MM.1S (cell line): ENCODE data around the gene TRMT44.

Experiments used
- DNase-seq: peaks from one replicate; pipeline ENCODE4 v3.0.0-alpha.2; 2015
- H2AFZ ChIP-seq: fragments of 300-600 bp; sonication (generic); 2 replicates; pipeline ENCODE4 v1.6.0; 2016; ENCODE audit warnings: antibody characterized with exemption, low read length
- H3F3A ChIP-seq: fragments of 300-600 bp; sonication (generic); 2 replicates; pipeline ENCODE4 v1.6.1; 2016; ENCODE audit warnings: mild to moderate bottlenecking, antibody characterized with exemption, low read length, moderate library complexity, mixed read lengths; ENCODE audit not compliant: insufficient read depth
- H3K27ac ChIP-seq: fragments of 300-600 bp; sonication (generic); 2 replicates; pipeline ENCODE4 v1.5.1; 2016; ENCODE audit warnings: mild to moderate bottlenecking, low read length
- H3K27me3 ChIP-seq: fragments of 300-600 bp; sonication (generic); replicated peaks from 2 replicates; pipeline ENCODE4 v1.6.0; 2016; ENCODE audit warnings: low read length; ENCODE audit not compliant: insufficient read depth
- H3K36me3 ChIP-seq: fragments of 300-600 bp; sonication (generic); replicated peaks from 2 replicates; pipeline ENCODE4 v1.6.1; 2016; ENCODE audit warnings: mild to moderate bottlenecking, low read length, mixed read lengths; ENCODE audit not compliant: insufficient read depth
- H3K4me1 ChIP-seq: fragments of 300-600 bp; sonication (generic); 2 replicates; pipeline ENCODE4 v1.6.1; 2016; ENCODE audit warnings: low read length, mixed read lengths
- H3K4me2 ChIP-seq: fragments of 300-600 bp; sonication (generic); 2 replicates; pipeline ENCODE4 v1.6.0; 2016; ENCODE audit warnings: low read depth, low read length
- H3K4me3 ChIP-seq: fragments of 300-600 bp; sonication (generic); 2 replicates; pipeline ENCODE4 v1.5.1; 2016; ENCODE audit warnings: low read length, mixed read lengths
- H3K79me2 ChIP-seq: fragments of 300-600 bp; sonication (generic); 2 replicates; pipeline ENCODE4 v1.6.1; 2016; ENCODE audit warnings: mixed run types, low read length, mixed read lengths
- H3K9ac ChIP-seq: fragments of 300-600 bp; sonication (generic); 2 replicates; pipeline ENCODE4 v1.6.1; 2016; ENCODE audit warnings: low read length, mixed read lengths
- H3K9me2 ChIP-seq: fragments of 300-600 bp; sonication (generic); replicated peaks from 2 replicates; pipeline ENCODE4 v1.6.1; 2016; ENCODE audit warnings: mild to moderate bottlenecking, low read length, mixed read lengths; ENCODE audit not compliant: insufficient read depth
- H3K9me3 ChIP-seq: fragments of 300-600 bp; sonication (generic); replicated peaks from 2 replicates; pipeline ENCODE4 v1.6.1; 2016; ENCODE audit warnings: mild to moderate bottlenecking, low read length, mixed read lengths; ENCODE audit not compliant: insufficient read depth
- H4K20me1 ChIP-seq: fragments of 300-600 bp; sonication (generic); 2 replicates; pipeline ENCODE4 v1.6.1; 2016; ENCODE audit warnings: mild to moderate bottlenecking, low read length, moderate library complexity, mixed read lengths; ENCODE audit not compliant: insufficient read depth
- CTCF ChIP-seq: fragments of 300-600 bp; sonication (generic); IDR thresholded peaks from 2 replicates; pipeline ENCODE4 v1.5.1; 2016; ENCODE audit warnings: antibody characterized with exemption, low read length, mixed read lengths
- EZH2 ChIP-seq: fragments of 300-600 bp; sonication (generic); optimal IDR thresholded peaks from 2 replicates; pipeline ENCODE3; 2017; ENCODE audit warnings: low read depth, mild to moderate bottlenecking, antibody characterized with exemption, low read length, mixed read lengths
- EZH2phosphoT487 ChIP-seq: fragments of 300-600 bp; sonication (generic); IDR thresholded peaks from 2 replicates; pipeline ENCODE4 v1.6.1; 2018; ENCODE audit warnings: antibody characterized with exemption, low read length

TRMT44 gene

GRCh38 chr4:8457646-8458252 is 17.2 kb downstream of the TRMT44 start:
- DNase-seq, result no peak
- Histone ChIP-seq H3K9me2 (no peaks in the 10 kb centered on the region), H3K9me3 (no peaks in the 10 kb centered on the region), H4K20me1 (no peaks in the 10 kb centered on the region), H3K4me1 (no peaks in the 10 kb centered on the region), H3F3A (no peaks in the 10 kb centered on the region), H3K36me3 (no peaks in the 10 kb centered on the region), H2AFZ (no peak overlapping the region), H3K27ac (no peak overlapping the region), H3K4me2 (no peak overlapping the region), H3K4me3 (no peak overlapping the region), H3K9ac (no peak overlapping the region), H3K27me3 (no peaks in the 10 kb centered on the region), H3K79me2 (no peaks in the 10 kb centered on the region)
- no peak for TF ChIP-seq EZH2phosphoT487
- no peak for TF ChIP-seq CTCF
- TF ChIP-seq EZH2, result no peak

- Histone ChIP-seq H2AFZ (no peak overlapping the region), H3K27me3 (no peaks in the 10 kb centered on the region), H3K4me3 (no peak overlapping the region), H3K9me3 (no peaks in the 10 kb centered on the region), H4K20me1 (no peaks in the 10 kb centered on the region), H3F3A (no peaks in the 10 kb centered on the region), H3K27ac (no peak overlapping the region), H3K4me1 (no peaks in the 10 kb centered on the region), H3K4me2 (no peak overlapping the region), H3K9ac (no peak overlapping the region), H3K9me2 (no peaks in the 10 kb centered on the region), H3K36me3 (no peaks in the 10 kb centered on the region), H3K79me2 (no peaks in the 10 kb centered on the region)
- TF ChIP-seq EZH2phosphoT487 (no peak), CTCF (no peak), EZH2 (no peak)
- DNase-seq, result no peak
These were observed 19.4 kb downstream of the TRMT44 start for GRCh38 chr4:8459867-8460445.

- Histone ChIP-seq H3K27ac (no peak overlapping the region), H3K9me3 (no peaks in the 10 kb centered on the region), H4K20me1 (no peaks in the 10 kb centered on the region), H3K9me2 (no peaks in the 10 kb centered on the region), H3K4me2 (no peak overlapping the region), H3K4me1 (no peaks in the 10 kb centered on the region), H3K36me3 (no peaks in the 10 kb centered on the region), H3K27me3 (no peaks in the 10 kb centered on the region), H3K79me2 (no peaks in the 10 kb centered on the region), H3F3A (no peaks in the 10 kb centered on the region), H2AFZ (no peak overlapping the region), H3K4me3 (no peak overlapping the region), H3K9ac (no peak overlapping the region)
- DNase-seq, result no peak
- no peak for TF ChIP-seq CTCF
- no peak for TF ChIP-seq EZH2
- no peak for TF ChIP-seq EZH2phosphoT487
These were observed 20.5 kb downstream of the TRMT44 start for GRCh38 chr4:8461086-8461485.
